HG03460 (cell line): ENCODE data around the gene TAF1A.

Experiments used
- ATAC-seq: cut with Tn5 transposase; IDR thresholded peaks from one replicate; pipeline ENCODE4 v1.9.1; 2021; ENCODE audit not compliant: unreplicated experiment

TAF1A gene

DNA sequence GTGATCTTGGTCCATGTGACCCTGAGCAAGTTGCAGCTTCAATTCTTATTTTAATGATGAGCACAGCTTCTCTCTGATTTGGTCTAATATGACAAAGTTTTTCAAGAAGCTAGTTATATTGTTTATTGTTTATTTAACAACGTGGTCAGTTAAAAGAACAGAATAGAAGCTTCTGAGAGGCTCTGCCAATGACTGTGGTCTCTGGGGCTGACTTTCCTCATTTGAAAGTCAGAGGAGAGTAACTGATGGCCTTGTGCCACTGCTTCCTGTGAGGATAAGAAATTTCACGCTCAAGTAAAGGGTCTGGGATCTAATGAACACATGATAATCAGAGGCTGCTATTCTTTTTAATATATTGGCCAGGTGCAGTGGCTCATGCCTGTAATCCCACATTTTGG, 49.1 kb downstream of the TAF1A start:
- no peak for ATAC-seq

DNA sequence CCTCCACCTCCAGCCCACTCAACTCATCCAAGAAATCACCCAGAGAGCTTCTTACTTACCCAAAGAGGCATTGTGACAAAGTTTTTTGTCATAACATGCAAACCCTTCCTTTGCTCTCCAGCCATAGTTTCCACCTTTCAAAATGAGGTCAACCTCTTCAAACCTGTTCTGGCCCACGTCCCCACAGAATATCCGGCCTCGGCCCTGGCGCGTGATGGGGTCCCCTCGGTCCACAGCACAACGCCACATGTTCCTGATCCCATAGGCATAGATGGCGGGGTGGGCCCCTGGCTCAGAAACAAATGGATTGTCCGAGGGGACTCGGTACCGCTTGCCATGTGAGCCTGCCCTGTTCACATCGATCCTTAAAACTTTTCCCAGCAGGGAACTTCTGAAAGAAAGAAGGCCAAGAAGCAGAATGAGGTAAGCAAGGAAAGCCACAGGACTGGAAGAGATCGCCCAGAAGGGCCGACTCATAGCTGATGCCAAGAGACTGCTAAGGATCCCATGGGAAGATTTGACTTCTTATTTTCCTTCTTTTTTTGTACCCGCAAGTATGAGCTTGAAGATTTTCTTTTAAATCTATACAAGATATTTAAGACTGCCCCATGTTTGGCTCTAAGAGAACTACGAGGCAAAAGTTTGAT, 49.7 kb downstream of the TAF1A start:
- no peak for ATAC-seq

DNA sequence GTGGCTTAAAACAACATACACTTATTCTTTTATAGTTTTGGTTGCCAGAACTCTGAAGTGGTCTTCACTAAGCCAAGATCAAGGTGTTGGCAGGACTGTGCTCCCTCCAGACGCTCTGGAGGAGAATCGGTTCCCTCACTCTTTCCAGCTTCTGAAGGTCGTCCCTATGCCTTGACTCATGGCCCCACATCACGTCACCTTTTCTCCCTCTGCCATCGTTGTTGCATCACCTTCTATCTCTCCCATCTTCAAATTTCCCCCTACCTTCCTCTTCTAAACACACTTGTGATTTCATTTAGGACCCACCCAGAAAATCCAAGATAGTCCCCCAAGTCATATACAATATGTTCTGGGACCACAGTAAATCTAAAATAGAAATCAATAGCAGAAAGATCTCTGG, 54.3 kb downstream of the TAF1A start:
- ATAC-seq: no peak

GRCh38 chr1:222530852-222531251, 58.9 kb downstream of the TAF1A start:
- no peak for ATAC-seq

DNA sequence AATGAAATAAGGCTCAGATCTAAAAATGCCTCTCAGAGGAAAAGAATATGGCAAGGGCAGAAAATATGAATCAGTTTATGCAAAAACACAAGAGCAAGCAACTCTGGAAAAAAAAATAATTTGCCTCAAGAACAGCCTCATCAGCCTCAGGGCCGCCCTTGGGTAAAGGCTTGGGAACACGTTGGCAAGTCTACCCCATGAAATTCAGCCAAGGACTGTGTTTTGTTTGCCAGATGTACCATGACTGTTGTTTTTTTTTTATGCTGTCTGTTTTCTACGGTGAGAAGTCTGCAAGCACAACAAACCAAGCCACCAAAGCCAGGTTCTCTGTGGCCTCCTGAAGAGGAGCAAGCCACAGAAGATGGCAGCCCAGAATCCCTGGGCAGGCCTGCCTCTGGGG, 59.8 kb downstream of the TAF1A start:
- no peak for ATAC-seq

GRCh38 chr1:222529181-222529580, 60.6 kb downstream of the TAF1A start:
- no peak for ATAC-seq

GRCh38 chr1:222525951-222526350, 63.8 kb downstream of the TAF1A start:
- ATAC-seq: no peak

DNA sequence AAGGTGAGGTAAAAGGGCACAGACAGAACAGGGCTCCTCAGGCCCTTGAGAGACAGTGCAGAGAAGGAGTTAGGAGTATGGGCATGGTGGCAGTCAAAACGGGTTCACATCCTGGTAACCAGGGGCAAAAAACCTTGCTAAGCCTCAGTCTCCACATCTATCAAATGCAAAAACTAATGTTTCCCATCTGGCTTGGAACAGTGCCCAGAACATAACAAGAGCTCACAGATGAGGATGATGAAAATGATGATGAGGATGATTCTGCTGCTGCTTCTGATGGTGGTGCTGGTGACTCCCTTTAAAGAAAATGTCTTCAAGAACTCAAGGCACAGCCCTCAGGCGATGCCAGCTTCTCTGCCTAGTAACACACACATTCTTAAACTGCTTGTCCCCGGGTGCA, 65.9 kb downstream of the TAF1A start:
- no peak for ATAC-seq

DNA sequence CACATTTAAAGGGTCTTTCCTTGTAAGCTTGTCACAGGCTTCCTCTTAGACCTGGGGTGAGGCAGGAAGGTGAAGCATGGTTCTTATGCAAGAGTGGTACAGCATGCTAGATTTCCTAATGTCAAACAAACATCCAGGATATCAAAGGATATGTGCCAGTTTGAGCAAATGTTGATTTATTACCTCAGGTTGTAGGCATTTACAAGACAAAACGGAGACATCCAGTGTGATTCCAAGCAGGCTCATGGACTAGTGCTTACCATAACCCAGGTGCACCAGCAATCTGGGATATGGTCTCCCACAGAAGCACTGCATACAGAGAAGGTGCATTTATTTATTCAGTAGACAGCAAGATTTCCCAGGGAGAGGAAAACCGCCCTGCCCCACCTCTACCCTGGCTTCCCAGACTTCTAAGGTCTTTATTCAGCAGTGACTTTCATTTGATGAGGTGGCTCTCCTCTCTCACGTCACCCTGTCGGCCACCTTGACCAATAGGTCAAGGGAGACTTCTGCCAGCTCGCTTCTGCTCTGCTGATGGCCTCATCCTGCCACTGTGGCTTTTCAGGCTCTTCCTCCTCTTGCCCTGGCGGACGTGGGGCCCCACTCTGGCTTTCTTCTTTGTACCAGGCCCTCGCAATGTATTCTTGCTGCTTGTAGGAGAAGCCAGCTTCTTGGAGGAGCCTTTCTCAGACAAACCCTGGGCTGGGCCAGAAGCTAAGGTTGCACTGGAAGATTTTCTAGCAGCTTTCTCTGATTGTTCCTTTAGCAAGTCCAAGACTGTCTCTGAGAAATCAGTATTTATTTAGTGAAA, 67.4 kb downstream of the TAF1A start:
- no peak for ATAC-seq

DNA sequence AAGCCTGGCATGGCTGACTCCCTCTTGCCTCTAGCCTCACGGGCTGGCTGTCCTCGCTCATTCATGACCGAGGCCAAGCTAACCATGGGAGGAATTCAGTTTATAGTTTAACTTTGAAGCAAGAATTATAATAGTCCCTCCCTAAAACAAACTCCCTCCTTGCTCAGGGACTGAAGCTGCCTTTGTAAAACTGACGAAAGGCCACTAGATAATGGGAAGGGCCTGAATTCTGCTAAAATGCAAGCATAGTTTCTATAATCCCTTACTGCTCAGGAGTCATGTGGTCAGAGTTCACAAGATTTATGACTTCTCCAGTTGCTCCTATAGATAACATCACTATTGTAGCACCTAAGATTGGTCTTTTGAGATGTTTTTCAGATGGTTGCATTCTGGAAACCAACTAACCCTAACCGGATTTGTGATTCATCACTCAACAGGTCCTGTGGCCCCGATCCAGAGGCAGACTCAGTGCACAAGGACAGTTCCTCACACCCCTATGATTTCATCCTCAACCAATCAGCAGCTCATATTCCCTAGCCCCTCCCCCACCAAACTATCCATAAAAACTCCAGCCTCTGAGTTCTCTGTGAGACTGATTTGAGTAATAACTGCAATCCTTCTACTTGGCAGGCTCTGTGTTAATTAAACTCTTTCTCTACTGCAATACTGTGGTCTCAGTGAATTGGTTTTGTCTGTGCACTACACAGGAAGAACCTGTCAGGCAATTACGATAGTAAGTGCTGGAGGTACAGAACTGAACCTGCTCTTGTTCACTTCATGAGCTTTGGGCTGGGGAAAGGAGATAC, 68.2 kb downstream of the TAF1A start:
- no peak for ATAC-seq
